GM18909 (cell line): ENCODE results near the gene CUZD1.
"Not testable (repeated sequence)": the region's sequence is repeated elsewhere in the genome, so short reads cannot be mapped to it uniquely, and the experiment has no call there.

ENCODE experiments used
- ATAC-seq: cut with Tn5 transposase; IDR thresholded peaks from one replicate; pipeline ENCODE4 v1.9.1; 2021; ENCODE audit warnings: mild to moderate bottlenecking; ENCODE audit not compliant: unreplicated experiment, poor library complexity

Gene CUZD1

GRCh38 chr10:122858042-122858441 lies 12.4 kb upstream of the CUZD1 start:
- ATAC-seq = not testable (repeated sequence)

GRCh38 chr10:122856902-122857301 lies 11.2 kb upstream of the CUZD1 start:
- ATAC-seq = no peak

GRCh38 chr10:122855745-122856144 lies 10.1 kb upstream of the CUZD1 start:
- ATAC-seq = no peak

GRCh38 chr10:122854648-122855047 lies 9.0 kb upstream of the CUZD1 start:
- no peak for ATAC-seq

- ATAC-seq = no peak
Observed at GRCh38 chr10:122853665-122854313, 8.1 kb upstream of the CUZD1 start.

GRCh38 chr10:122852261-122852660 lies 6.6 kb upstream of the CUZD1 start:
- ATAC-seq = no peak

GRCh38 chr10:122850705-122851640 lies 5.3 kb upstream of the CUZD1 start:
- no peak for ATAC-seq

- ATAC-seq = no peak
Observed at GRCh38 chr10:122849900-122850605, 4.4 kb upstream of the CUZD1 start.

- ATAC-seq = no peak
Observed at GRCh38 chr10:122849090-122849489, 3.4 kb upstream of the CUZD1 start.

GRCh38 chr10:122847782-122848604 lies 2.3 kb upstream of the CUZD1 start:
- ATAC-seq = no peak

GRCh38 chr10:122844146-122844545 lies 1.5 kb downstream of the CUZD1 start:
- ATAC-seq = no peak

GRCh38 chr10:122841569-122841968 lies 4.1 kb downstream of the CUZD1 start:
- no peak for ATAC-seq

- ATAC-seq = no peak
Observed at GRCh38 chr10:122839505-122839904, 6.2 kb downstream of the CUZD1 start.

- ATAC-seq = no peak
Observed at GRCh38 chr10:122838880-122839279, 6.8 kb downstream of the CUZD1 start.

- ATAC-seq = no peak
Observed at GRCh38 chr10:122835908-122836307, 9.7 kb downstream of the CUZD1 start.

GRCh38 chr10:122830965-122831353 lies 14.7 kb downstream of the CUZD1 start:
- ATAC-seq = no peak

GRCh38 chr10:122830273-122830964 lies 15.2 kb downstream of the CUZD1 start:
- ATAC-seq = no peak

GRCh38 chr10:122829454-122829853 lies 16.2 kb downstream of the CUZD1 start:
- ATAC-seq = no peak

- no peak for ATAC-seq
Observed at GRCh38 chr10:122828716-122829255, 16.9 kb downstream of the CUZD1 start.
